CD4-positive, alpha-beta T cell (primary cell): ENCODE measurements around the gene MVP. TPM values are rescaled to one million over a fixed set of nuclear protein-coding genes. Genes with fewer than 3 reads are reported as not detected.

Source experiments
- ATAC-seq: fragments of 200-7000 bp; cut with Tn5 transposase; one replicate; pipeline ENCODE4 v1.10.0; 2022; ENCODE audit warnings: mild to moderate bottlenecking; ENCODE audit not compliant: poor library complexity
- CTCF ChIA-PET: fragments of 350-600 bp; sonication (Branson Sonifier 250); formaldehyde crosslinking; loops from one replicate; lab custom pipeline; 2021; ENCODE audit warnings: antibody characterized with exemption, inconsistent platforms; lab: Charles Lee
- POLR2A ChIA-PET: fragments of 350-600 bp; sonication (Branson Sonifier 250); formaldehyde crosslinking; loops from one replicate; lab custom pipeline; 2021; ENCODE audit warnings: antibody characterized with exemption, inconsistent platforms; lab: Charles Lee
- DNase-seq, 14 experiments: peaks; one replicate each; pipeline ENCODE4 v3.0.0-alpha.2; 2013 to 2020; ENCODE audit warnings: mixed read lengths in 2 of 14
- H3K27ac ChIP-seq, 2 donors: one replicate each; pipeline versions ENCODE4 v1.5.1 to v1.7.0; 2013; ENCODE audit warnings: low read length in 2 of 2, low read depth in 1 of 2, mild to moderate bottlenecking in 1 of 2
- H3K27me3 ChIP-seq, 2 experiments: 1 replicate in 1 of 2; 2 replicates in 1 of 2; pipeline versions ENCODE4 v1.6.1 to v1.7.0; 2013; ENCODE audit warnings: low read length in 2 of 2, control low read depth in 1 of 2, mild to moderate bottlenecking in 1 of 2, moderate library complexity in 1 of 2; ENCODE audit not compliant: insufficient read depth in 2 of 2, control insufficient read depth in 1 of 2
- H3K36me3 ChIP-seq: one replicate; pipeline ENCODE4 v1.6.1; 2013; ENCODE audit warnings: low read length, control low read depth; ENCODE audit not compliant: insufficient read depth
- H3K4me1 ChIP-seq: one replicate; pipeline ENCODE4 v1.6.1; 2013; ENCODE audit warnings: low read length, control low read depth; ENCODE audit not compliant: insufficient read depth
- H3K4me3 ChIP-seq: one replicate; pipeline ENCODE4 v1.5.1; 2013; ENCODE audit warnings: mild to moderate bottlenecking, low read length, moderate library complexity
- H3K9me3 ChIP-seq, 2 experiments: 1 replicate in 1 of 2; 2 replicates in 1 of 2; pipeline versions ENCODE4 v1.6.1 to v1.7.0; 2013; ENCODE audit warnings: low read length in 2 of 2, mild to moderate bottlenecking in 2 of 2, control low read depth in 1 of 2, moderate library complexity in 1 of 2; ENCODE audit not compliant: control insufficient read depth in 1 of 2, insufficient read depth in 1 of 2
- H3K27ac Mint-ChIP-seq: one replicate; pipeline ENCODE4 v1.8.0; 2020; ENCODE audit warnings: mixed read lengths
- H3K27me3 Mint-ChIP-seq: one replicate; pipeline ENCODE4 v1.8.0; 2021; ENCODE audit warnings: mixed read lengths
- H3K36me3 Mint-ChIP-seq: one replicate; pipeline ENCODE4 v1.8.0; 2021; ENCODE audit warnings: low read depth, mixed read lengths
- H3K4me1 Mint-ChIP-seq: one replicate; pipeline ENCODE4 v1.8.0; 2021; ENCODE audit warnings: low read depth, mixed read lengths
- H3K4me3 Mint-ChIP-seq: one replicate; pipeline ENCODE4 v1.8.0; 2020; ENCODE audit warnings: mild to moderate bottlenecking, mixed read lengths
- H3K9me3 Mint-ChIP-seq: one replicate; pipeline ENCODE4 v1.8.0; 2020; ENCODE audit warnings: mixed read lengths
- intact Hi-C, 2 experiments: fragments of 100-400 bp; cut with DNase I in 1 of 2; cut with micrococcal nuclease in 1 of 2; formaldehyde crosslinking; loops; one replicate each; pipeline versions ENCODE4 v1.15.1 to v1.9.0; 2023 to 2025; cut with DNase I, micrococcal nuclease
- total RNA-seq, 174 experiments: library from RNA in 2 of 174; stranded (reverse) in 2 of 174; gene quantifications; one replicate each; pipeline ENCODE4 v1.2.3 and lab custom pipeline; 2021 to 2026
- TF ChIP-seq, protein P1 (sequence below): fragments of 200-600 bp; IDR thresholded peaks from one replicate; pipeline ENCODE4 v1.8.0; 2022; ENCODE audit warnings: antibody characterized with exemption, mild to moderate bottlenecking

Gene MVP
- total RNA-seq, 2 experiments from 2014 or later, result 115 to 118 TPM

DNA sequence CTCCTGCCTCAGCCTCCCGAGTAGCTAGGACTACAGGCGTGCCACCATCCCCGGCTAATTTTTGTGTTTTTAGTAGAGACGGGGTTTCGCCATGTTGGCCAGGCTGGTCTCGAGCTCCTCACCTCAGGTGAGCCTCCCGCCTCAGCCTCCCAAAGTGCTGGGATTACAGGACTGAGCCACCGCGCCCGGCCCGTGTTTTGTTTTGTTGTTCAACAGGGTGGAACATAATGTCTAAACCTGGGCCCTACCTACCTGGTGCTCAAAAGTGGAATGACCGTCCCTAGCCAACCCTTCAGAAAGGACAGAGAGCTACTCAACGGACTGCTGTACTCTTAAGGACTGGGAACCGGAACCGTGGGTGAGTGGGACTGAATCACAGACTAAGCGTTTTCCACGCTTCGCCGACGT, 30.5 kb upstream of the MVP start:
- peaks cover 46% of the 10 kb centered on the region for H3K4me1 ChIP-seq
- CTCF ChIA-PET, result interaction anchor here (0.6 to 3.5 kb wide), 36 partner anchors 9 to 276 kb away, joined by 3 to 60 read pairs (median 5); partner anchors contain the start of genes ALDOA, C16orf54, PAGR1 and QPRT
- TF ChIP-seq, protein P1, sequence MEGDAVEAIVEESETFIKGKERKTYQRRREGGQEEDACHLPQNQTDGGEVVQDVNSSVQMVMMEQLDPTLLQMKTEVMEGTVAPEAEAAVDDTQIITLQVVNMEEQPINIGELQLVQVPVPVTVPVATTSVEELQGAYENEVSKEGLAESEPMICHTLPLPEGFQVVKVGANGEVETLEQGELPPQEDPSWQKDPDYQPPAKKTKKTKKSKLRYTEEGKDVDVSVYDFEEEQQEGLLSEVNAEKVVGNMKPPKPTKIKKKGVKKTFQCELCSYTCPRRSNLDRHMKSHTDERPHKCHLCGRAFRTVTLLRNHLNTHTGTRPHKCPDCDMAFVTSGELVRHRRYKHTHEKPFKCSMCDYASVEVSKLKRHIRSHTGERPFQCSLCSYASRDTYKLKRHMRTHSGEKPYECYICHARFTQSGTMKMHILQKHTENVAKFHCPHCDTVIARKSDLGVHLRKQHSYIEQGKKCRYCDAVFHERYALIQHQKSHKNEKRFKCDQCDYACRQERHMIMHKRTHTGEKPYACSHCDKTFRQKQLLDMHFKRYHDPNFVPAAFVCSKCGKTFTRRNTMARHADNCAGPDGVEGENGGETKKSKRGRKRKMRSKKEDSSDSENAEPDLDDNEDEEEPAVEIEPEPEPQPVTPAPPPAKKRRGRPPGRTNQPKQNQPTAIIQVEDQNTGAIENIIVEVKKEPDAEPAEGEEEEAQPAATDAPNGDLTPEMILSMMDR, result no peak
- H3K27ac Mint-ChIP-seq, result peak overlapping the region; percentile 97
- POLR2A ChIA-PET, result interaction anchor here (0.5 to 8.9 kb wide), 31 partner anchors 14 to 796 kb away, joined by 3 to 217 read pairs (median 7); partner anchors contain the start of genes ASPHD1, C16orf54, CDIPT and CORO1A
- no peaks in the 10 kb centered on the region for H3K27me3 Mint-ChIP-seq
- peaks cover 56% of the 10 kb centered on the region for H3K4me1 Mint-ChIP-seq
- H3K36me3 ChIP-seq, result no peaks in the 10 kb centered on the region
- peak overlapping the region; percentile 93 for H3K4me3 ChIP-seq
- intact Hi-C loops, result loop anchor here (1.0 to 5.0 kb wide), 7 partner anchors 16 to 89 kb away; partner anchors contain the start of gene PAGR1 (in 1 of the 2)
- H3K9me3 Mint-ChIP-seq, result no peaks in the 10 kb centered on the region
- no peak for ATAC-seq
- no peaks in the 10 kb centered on the region for H3K9me3 ChIP-seq
- DNase-seq, result no peak
- H3K4me3 Mint-ChIP-seq, result peak overlapping the region; percentile 96
- H3K36me3 Mint-ChIP-seq, result peaks cover 24% of the 10 kb centered on the region
- H3K27ac ChIP-seq, result peak overlapping the region; percentile 82 to 83
- no peaks in the 10 kb centered on the region for H3K27me3 ChIP-seq

DNA sequence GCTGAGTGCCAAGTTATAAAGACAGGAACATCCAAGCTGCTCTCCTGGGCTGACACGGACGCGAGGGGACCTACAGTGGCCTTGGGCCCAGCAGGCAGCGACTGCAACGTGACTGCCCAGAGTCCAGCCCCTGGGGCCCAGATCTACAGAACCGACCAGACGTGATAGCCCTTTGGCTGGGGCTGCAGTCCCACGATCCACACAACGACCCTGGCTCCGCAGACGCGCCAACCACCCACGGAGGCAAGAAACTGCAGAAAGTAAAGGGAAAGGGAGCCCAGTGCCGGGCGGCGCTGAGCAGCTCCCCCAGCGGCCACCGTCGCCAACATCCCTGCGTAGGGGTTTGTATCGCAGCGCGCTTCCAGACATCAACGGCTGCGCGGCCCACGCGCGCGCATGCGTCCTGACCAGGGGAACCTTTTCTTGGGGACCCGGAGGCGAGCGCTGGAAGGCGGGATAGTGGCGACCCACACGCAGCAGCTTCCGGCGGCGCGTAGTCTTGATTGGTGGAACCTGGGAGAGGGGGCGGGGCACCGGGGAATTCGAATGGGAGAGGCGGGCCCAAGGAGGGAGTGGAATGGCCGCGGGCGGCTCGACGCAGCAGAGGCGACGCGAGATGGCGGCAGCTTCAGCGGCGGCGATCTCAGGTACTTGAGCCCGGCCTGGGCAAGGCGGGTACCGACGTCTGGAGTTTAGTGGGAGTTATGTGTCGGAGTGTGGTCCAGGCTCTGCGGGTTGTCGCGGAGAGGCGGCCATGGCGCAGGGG, 29.9 kb upstream of the MVP start, which contains the start of gene KIF22:
Gene KIF22, plus strand, starts transcription at position 569 of the 766 bp plus-strand sequence. Its CDS starts 9 bp downstream, at position 578.
- Histone ChIP-seq H3K9me3 (no peaks in the 10 kb centered on the region), H3K4me1 (peaks cover 43% of the 10 kb centered on the region), H3K4me3 (peak within 1 kb of the TSS; percentile 93), H3K27ac (peak within 1 kb of the TSS; percentile 82 to 83), H3K36me3 (peaks cover 5% of the 10 kb centered on the region), H3K27me3 (no peaks in the 10 kb centered on the region)
- ChIA-PET CTCF (interaction anchor here (0.6 to 3.5 kb wide), 41 partner anchors 9 to 642 kb away, joined by 3 to 60 read pairs (median 4); partner anchors contain the start of genes ALDOA, C16orf54, PAGR1 and QPRT), POLR2A (interaction anchor here (0.5 to 8.9 kb wide), 32 partner anchors 13 to 796 kb away, joined by 3 to 217 read pairs (median 6); partner anchors contain the start of genes ASPHD1, C16orf54, CDIPT and CORO1A)
- Mint-ChIP-seq H3K27ac (peak within 1 kb of the TSS; percentile 97), H3K27me3 (no peaks in the 10 kb centered on the region), H3K36me3 (peaks cover 24% of the 10 kb centered on the region), H3K9me3 (no peaks in the 10 kb centered on the region), H3K4me1 (peaks cover 51% of the 10 kb centered on the region), H3K4me3 (peak within 1 kb of the TSS; percentile 96)
- TF ChIP-seq, protein P1, result peak; percentile 80
- ATAC-seq (peak; percentile 90), DNase-seq (peak; percentile 99 to 100 (median 100))
- intact Hi-C loops, result loop anchor here (1.0 to 2.0 kb wide), 6 partner anchors 15 to 90 kb away; partner anchors contain the start of gene PAGR1 (in 1 of the 2)
